Measurements from ENCODE around the gene FGF12. TPM values are rescaled to one million over a fixed set of nuclear protein-coding genes. Genes with fewer than 3 reads are reported as not detected.

FGF12 gene
- total and polyA plus RNA-seq, 2 donors (not counting 1 experiment from before 2014, with no cell fraction given) = 0.03 TPM; not detected in 1

- no peak overlapping the region for H3K27ac ChIP-seq (ENCODE audit: low read length in 2 of 2)
- H3K4me2 ChIP-seq (replicated peaks; ENCODE audit: low read depth, low read length, poor library complexity, severe bottlenecking) = no peak overlapping the region
- H3K27ac Mint-ChIP-seq = no peak overlapping the region
- no peak overlapping the region for H2AFZ ChIP-seq (ENCODE audit: insufficient read depth, low read depth, low read length, poor library complexity, severe bottlenecking)
- H3K4me3 ChIP-seq (ENCODE audit: control extremely low read depth in 1 of 5, extremely low read depth in 1 of 5, insufficient read depth in 1 of 5, low read depth in 2 of 5, low read length in 4 of 5) = no peak overlapping the region
- H3K79me2 ChIP-seq (ENCODE audit: control insufficient read depth, insufficient read depth, low read length) = no peaks in the 10 kb centered on the region
- ATAC-seq (ENCODE audit: low read depth) (no peak), DNase-seq (no peak)
- H3K9me3 Mint-ChIP-seq (ENCODE audit: insufficient read depth) = no peaks in the 10 kb centered on the region
- no peaks in the 10 kb centered on the region for H3K27me3 Mint-ChIP-seq
- intact Hi-C loops (cut with micrococcal nuclease) = loop anchor here (5.0 kb wide), 1 partner anchor 620 kb away; no protein-coding TSS in a partner anchor
- H3K4me1 Mint-ChIP-seq = no peaks in the 10 kb centered on the region
- no peak overlapping the region for H3K4me3 Mint-ChIP-seq
- H3K27me3 ChIP-seq (replicated peaks in 1 of 4; ENCODE audit: control extremely low read depth in 1 of 4, control insufficient read depth in 3 of 4, insufficient read depth in 4 of 4, low read length in 3 of 4) = peaks cover 0 to 2% (median 0%) of the 10 kb centered on the region in 4 experiments
- no peaks in the 10 kb centered on the region for H3K36me3 ChIP-seq (replicated peaks in 1 of 2; ENCODE audit: control extremely low read depth in 1 of 2, control insufficient read depth in 1 of 2, extremely low read depth in 1 of 2, insufficient read depth in 2 of 2, low read length in 1 of 2)
- TF ChIP-seq CTCF (IDR thresholded peaks at IDR 0.05) (no peak), EZH2 (IDR thresholded peaks at IDR 0.05; ENCODE audit: borderline replicate concordance, insufficient read depth, low read depth, low read length, poor library complexity, severe bottlenecking) (no peak)
- H3K4me1 ChIP-seq (ENCODE audit: control insufficient read depth in 2 of 2, insufficient read depth in 2 of 2, low read length in 2 of 2) = no peaks in the 10 kb centered on the region
- H3K9me3 ChIP-seq (ENCODE audit: control extremely low read depth in 1 of 3, control insufficient read depth in 2 of 3, insufficient read depth in 1 of 3, low read length in 2 of 3) = no peaks in the 10 kb centered on the region
- H3K9ac ChIP-seq (ENCODE audit: low read length) = no peak overlapping the region
- ChIA-PET POLR2A (no interaction called here), CTCF (no interaction called here)
- H4K20me1 ChIP-seq (ENCODE audit: control insufficient read depth, insufficient read depth, low read length, poor library complexity, severe bottlenecking) = no peaks in the 10 kb centered on the region
These were observed 424.6 kb downstream of the FGF12 start for GRCh38 chr3:192302721-192303120.

GRCh38 chr3:192299921-192300320, 427.4 kb downstream of the FGF12 start:
- Histone ChIP-seq H3K4me1 (ENCODE audit: control insufficient read depth in 2 of 2, insufficient read depth in 2 of 2, low read length in 2 of 2) (no peaks in the 10 kb centered on the region), H3K9me3 (ENCODE audit: control extremely low read depth in 1 of 3, control insufficient read depth in 2 of 3, insufficient read depth in 1 of 3, low read length in 2 of 3) (no peaks in the 10 kb centered on the region), H2AFZ (ENCODE audit: insufficient read depth, low read depth, low read length, poor library complexity, severe bottlenecking) (no peak overlapping the region), H3K9ac (ENCODE audit: low read length) (no peak overlapping the region), H3K27ac (ENCODE audit: low read length in 2 of 2) (no peak overlapping the region), H3K4me2 (replicated peaks; ENCODE audit: low read depth, low read length, poor library complexity, severe bottlenecking) (no peak overlapping the region), H3K4me3 (ENCODE audit: control extremely low read depth in 1 of 5, extremely low read depth in 1 of 5, insufficient read depth in 1 of 5, low read depth in 2 of 5, low read length in 4 of 5) (no peak overlapping the region), H3K79me2 (ENCODE audit: control insufficient read depth, insufficient read depth, low read length) (no peaks in the 10 kb centered on the region), H4K20me1 (ENCODE audit: control insufficient read depth, insufficient read depth, low read length, poor library complexity, severe bottlenecking) (no peaks in the 10 kb centered on the region), H3K36me3 (replicated peaks in 1 of 2; ENCODE audit: control extremely low read depth in 1 of 2, control insufficient read depth in 1 of 2, extremely low read depth in 1 of 2, insufficient read depth in 2 of 2, low read length in 1 of 2) (no peaks in the 10 kb centered on the region), H3K27me3 (replicated peaks in 1 of 4; ENCODE audit: control extremely low read depth in 1 of 4, control insufficient read depth in 3 of 4, insufficient read depth in 4 of 4, low read length in 3 of 4) (peaks cover 0 to 2% (median 0%) of the 10 kb centered on the region in 4 experiments)
- intact Hi-C loops (cut with micrococcal nuclease) = loop anchor here (5.0 kb wide), 1 partner anchor 622 kb away; no protein-coding TSS in a partner anchor
- ATAC-seq (ENCODE audit: low read depth) = no peak
- WGBS (ENCODE audit: insufficient coverage) = no CpG with 5 or more reads among the region's 1 CpG
- Mint-ChIP-seq H3K27ac (no peak overlapping the region), H3K4me1 (no peaks in the 10 kb centered on the region), H3K4me3 (no peak overlapping the region), H3K9me3 (ENCODE audit: insufficient read depth) (no peaks in the 10 kb centered on the region), H3K27me3 (no peaks in the 10 kb centered on the region)
- no peak for DNase-seq
- ChIA-PET POLR2A (no interaction called here), CTCF (no interaction called here)
- no peak for TF ChIP-seq EZH2 (IDR thresholded peaks at IDR 0.05; ENCODE audit: borderline replicate concordance, insufficient read depth, low read depth, low read length, poor library complexity, severe bottlenecking)
- TF ChIP-seq CTCF (IDR thresholded peaks at IDR 0.05) = no peak
